Kidney (tissue), 14 donors: ENCODE measurements around the gene RTL1. TPM values are rescaled to one million over a fixed set of nuclear protein-coding genes. Genes with fewer than 3 reads are reported as not detected.

Experiments
- DNase-seq, 5 donors: peaks; one replicate each; pipeline ENCODE4 v3.0.0-alpha.2; 2013 to 2020
- FAIRE-seq: peaks from 2 replicates; lab custom pipeline; 2012; peaks lifted over from hg19 to GRCh38; lab: Jason Lieb, UNC
- H3K27ac ChIP-seq, 2 donors: one replicate each; pipeline ENCODE4 v1.7.0; 2013; ENCODE audit warnings: low read depth in 2 of 2, low read length in 2 of 2, inconsistent platforms in 1 of 2
- H3K27me3 ChIP-seq: one replicate; pipeline ENCODE4 v1.7.1; 2013; ENCODE audit warnings: low read length, inconsistent platforms; ENCODE audit not compliant: control insufficient read depth, insufficient read depth
- H3K36me3 ChIP-seq, 3 donors: one replicate each; pipeline versions ENCODE4 v1.7.0 to v1.7.1; 2013; ENCODE audit warnings: low read length in 3 of 3, control low read depth in 1 of 3, inconsistent platforms in 1 of 3; ENCODE audit not compliant: insufficient read depth in 3 of 3, control insufficient read depth in 2 of 3
- H3K4me1 ChIP-seq, 3 donors: one replicate each; pipeline versions ENCODE4 v1.7.0 to v1.7.1; 2013; ENCODE audit warnings: low read length in 3 of 3, inconsistent platforms in 1 of 3, low read depth in 1 of 3; ENCODE audit not compliant: control insufficient read depth in 2 of 3, insufficient read depth in 2 of 3
- H3K4me3 ChIP-seq, 3 donors: one replicate each; pipeline versions ENCODE4 v1.7.0 to v1.8.1; 2013; ENCODE audit warnings: low read length in 3 of 3, control low read depth in 1 of 3, inconsistent platforms in 1 of 3
- H3K9ac ChIP-seq, 3 donors: one replicate each; pipeline versions ENCODE4 v1.7.0 to v1.7.1; 2013; ENCODE audit warnings: low read length in 3 of 3, control low read depth in 1 of 3, inconsistent platforms in 1 of 3
- H3K9me3 ChIP-seq, 3 donors: one replicate each; pipeline versions ENCODE4 v1.7.0 to v1.7.1; 2013; ENCODE audit warnings: low read length in 3 of 3, control low read depth in 1 of 3, inconsistent platforms in 1 of 3; ENCODE audit not compliant: control insufficient read depth in 2 of 3, insufficient read depth in 1 of 3
- CTCF ChIP-seq: IDR thresholded peaks from 3 replicates; pipeline ENCODE4 v1.5.1; 2012; ENCODE audit warnings: mild to moderate bottlenecking, moderate library complexity, borderline replicate concordance; ENCODE audit not compliant: insufficient read depth; ENCODE audit errors: extremely low read depth
- intact Hi-C: fragments of 100-400 bp; cut with DNase I; formaldehyde crosslinking; loops from one replicate; pipeline ENCODE4 v1.11.1; 2022
- polyA plus RNA-seq: library from polyadenylated mRNA; stranded (reverse); fragments of 350-450 nt; fragmentation: Illumina TruSeq; extraction: RNeasy Lipid Tissue Mini Kit (QIAGEN cat#74804); gene quantifications from one replicate; pipeline ENCODE4 v1.2.3, GENCODE V29; 2014; ENCODE audit warnings: low read depth, low replicate concordance; ENCODE audit not compliant: insufficient read depth
- total RNA-seq: library from RNA; stranded (reverse); fragmentation: NEBNext Ultra II Directional; extraction: Animal tissue kit (Norgen Biotek cat#: 25700); gene quantifications from one replicate; pipeline ENCODE4 v1.2.1, GENCODE V29; 2021
- donor health status: control.
- donor health status: control.
- donor health status: control.
- donor health status: control.
- donor health status: control.
- donor health status: DM: yes; HTN: yes; CAD: no.
- donor health status: Normal renal cell carcinoma (clear cell type).

RTL1 gene
- total and polyA plus RNA-seq, 2 donors from 2014 or later: not detected

GRCh38 chr14:100898935-100899883 is 4.3 kb downstream of the RTL1 start:
- no peak overlapping the region for H3K9ac ChIP-seq
- H3K36me3 ChIP-seq: no peaks in the 10 kb centered on the region
- H3K9me3 ChIP-seq: no peaks in the 10 kb centered on the region
- FAIRE-seq (no peak), DNase-seq (peak in 2 of 5 donors; percentile 22 to 59)
- intact Hi-C loops: no loop called here
- no peak overlapping the region for H3K27ac ChIP-seq
- no peak overlapping the region for H3K4me3 ChIP-seq
- peaks cover 0 to 7% (median 3%) of the 10 kb centered on the region in 3 donors for H3K4me1 ChIP-seq
- H3K27me3 ChIP-seq: no peaks in the 10 kb centered on the region
- no peak for TF ChIP-seq CTCF

GRCh38 chr14:100898465-100898864 is 5.1 kb downstream of the RTL1 start:
- no peaks in the 10 kb centered on the region for H3K36me3 ChIP-seq
- intact Hi-C loops: no loop called here
- no peaks in the 10 kb centered on the region for H3K9me3 ChIP-seq
- peak in 1 of 5 donors; percentile 51 for DNase-seq
- no peak for FAIRE-seq
- H3K9ac ChIP-seq: no peak overlapping the region
- no peaks in the 10 kb centered on the region for H3K27me3 ChIP-seq
- H3K27ac ChIP-seq: no peak overlapping the region
- peaks cover 0 to 7% (median 3%) of the 10 kb centered on the region in 3 donors for H3K4me1 ChIP-seq
- no peak overlapping the region for H3K4me3 ChIP-seq
- TF ChIP-seq CTCF: no peak

DNA sequence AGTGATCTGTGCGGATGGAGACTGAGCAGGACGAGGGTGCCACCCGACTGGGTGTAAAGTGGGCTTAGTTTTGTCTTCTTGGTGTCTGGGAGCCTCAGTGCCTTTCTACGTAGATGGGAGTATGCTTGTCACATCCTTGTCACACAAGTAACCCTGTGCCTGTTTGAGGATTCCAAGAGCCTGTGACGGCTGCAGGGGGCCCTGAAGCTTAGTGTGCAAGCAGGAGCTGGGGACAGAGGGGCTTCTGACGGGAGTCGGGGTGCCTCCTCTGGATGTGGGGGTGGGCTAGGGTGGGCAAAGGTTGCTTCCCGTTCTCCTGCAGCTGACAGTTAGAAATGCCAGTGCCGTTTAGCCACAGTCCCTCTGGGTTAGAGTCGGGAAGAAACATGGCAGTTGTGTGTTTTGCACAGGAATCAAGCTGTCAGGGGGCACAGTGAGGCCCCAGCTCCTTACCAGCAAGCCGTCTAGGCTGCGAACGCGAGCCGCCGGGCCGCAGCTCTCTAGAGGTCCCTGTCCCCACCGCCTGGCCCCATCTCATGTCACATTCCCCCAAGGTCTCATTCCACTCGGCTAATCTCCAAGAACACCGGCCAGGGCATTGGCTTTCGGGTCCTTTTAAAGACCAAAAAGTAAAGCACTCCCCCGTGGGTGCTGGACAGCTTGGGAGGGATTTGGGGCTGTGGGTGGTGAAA is 7.0 kb downstream of the RTL1 start:
- Histone ChIP-seq H3K27me3 (no peaks in the 10 kb centered on the region), H3K4me1 (peaks cover 0 to 7% (median 3%) of the 10 kb centered on the region in 3 donors), H3K9ac (no peak overlapping the region), H3K4me3 (no peak overlapping the region), H3K36me3 (no peaks in the 10 kb centered on the region), H3K9me3 (no peaks in the 10 kb centered on the region), H3K27ac (no peak overlapping the region)
- TF ChIP-seq CTCF: no peak
- FAIRE-seq: no peak
- intact Hi-C loops: no loop called here
- peak in 1 of 5 donors; percentile 28 for DNase-seq
